SIG-M5 treated with dmso at 0.1 percent for 504 hours (cell line): ENCODE results near the gene TXK.

Experiments
- DNase-seq: peaks from one replicate; lab custom pipeline; 2025; ENCODE audit not compliant: unreplicated experiment; lab: John Stamatoyannopoulos, UW

TXK gene

GRCh38 chr4:48027653-48028052, 106.4 kb downstream of the TXK start:
- DNase-seq: no peak

- no peak for DNase-seq
Measured at GRCh38 chr4:48025005-48025404, 109.0 kb downstream of the TXK start.

- no peak for DNase-seq
Measured at GRCh38 chr4:48024522-48024921, 109.5 kb downstream of the TXK start.

GRCh38 chr4:48022192-48022799, 111.8 kb downstream of the TXK start:
- no peak for DNase-seq

GRCh38 chr4:48021100-48021499, 113.0 kb downstream of the TXK start:
- DNase-seq: no peak

- no peak for DNase-seq
Measured at GRCh38 chr4:48018112-48018511, 115.9 kb downstream of the TXK start.

- no peak for DNase-seq
Measured at GRCh38 chr4:48017108-48017571, 116.9 kb downstream of the TXK start.
